Measurements from ENCODE around the gene TMEM240.

- TF ChIP-seq, protein P1, sequence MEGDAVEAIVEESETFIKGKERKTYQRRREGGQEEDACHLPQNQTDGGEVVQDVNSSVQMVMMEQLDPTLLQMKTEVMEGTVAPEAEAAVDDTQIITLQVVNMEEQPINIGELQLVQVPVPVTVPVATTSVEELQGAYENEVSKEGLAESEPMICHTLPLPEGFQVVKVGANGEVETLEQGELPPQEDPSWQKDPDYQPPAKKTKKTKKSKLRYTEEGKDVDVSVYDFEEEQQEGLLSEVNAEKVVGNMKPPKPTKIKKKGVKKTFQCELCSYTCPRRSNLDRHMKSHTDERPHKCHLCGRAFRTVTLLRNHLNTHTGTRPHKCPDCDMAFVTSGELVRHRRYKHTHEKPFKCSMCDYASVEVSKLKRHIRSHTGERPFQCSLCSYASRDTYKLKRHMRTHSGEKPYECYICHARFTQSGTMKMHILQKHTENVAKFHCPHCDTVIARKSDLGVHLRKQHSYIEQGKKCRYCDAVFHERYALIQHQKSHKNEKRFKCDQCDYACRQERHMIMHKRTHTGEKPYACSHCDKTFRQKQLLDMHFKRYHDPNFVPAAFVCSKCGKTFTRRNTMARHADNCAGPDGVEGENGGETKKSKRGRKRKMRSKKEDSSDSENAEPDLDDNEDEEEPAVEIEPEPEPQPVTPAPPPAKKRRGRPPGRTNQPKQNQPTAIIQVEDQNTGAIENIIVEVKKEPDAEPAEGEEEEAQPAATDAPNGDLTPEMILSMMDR (IDR thresholded peaks at IDR 0.05 in 2 of 3, conservative IDR thresholded peaks at IDR 0.05 in 1 of 3; ENCODE audit: control insufficient read depth in 2 of 3, extremely low read depth in 1 of 3, insufficient read depth in 1 of 3, low read depth in 3 of 3, low read length in 3 of 3) = no peak
- no peak for TF ChIP-seq BRCA1 (IDR thresholded peaks at IDR 0.05; ENCODE audit: low read depth, low read length)
- no peak for TF ChIP-seq SRF (IDR thresholded peaks at IDR 0.05; ENCODE audit: low read depth in 2 of 2, low read length in 2 of 2)
- TF ChIP-seq JUND (IDR thresholded peaks at IDR 0.05; ENCODE audit: low read depth, low read length) = no peak
These were observed 37.1 kb upstream of the TMEM240 start for GRCh38 chr1:1577367-1578011.

Measured in GM12878 (cell line).